HK-2 (cell line): ENCODE results near the gene EXOSC2.
"Not testable (repeated sequence)": the region's sequence is repeated elsewhere in the genome, so short reads cannot be mapped to it uniquely, and the experiment has no call there.

Source experiments
- DNase-seq: peaks from one replicate; pipeline ENCODE4 v3.0.0-alpha.2; 2018; ENCODE audit not compliant: unreplicated experiment

The EXOSC2 gene

GRCh38 chr9:130668196-130668595 lies 25.4 kb upstream of the EXOSC2 start:
- DNase-seq = no peak

- no peak for DNase-seq
These were observed 24.9 kb upstream of the EXOSC2 start for GRCh38 chr9:130668659-130669058.

GRCh38 chr9:130669965-130670364 lies 23.6 kb upstream of the EXOSC2 start:
- no peak for DNase-seq

- no peak for DNase-seq
These were observed 22.9 kb upstream of the EXOSC2 start for GRCh38 chr9:130670644-130671043.

- DNase-seq = no peak
These were observed 21.1 kb upstream of the EXOSC2 start for GRCh38 chr9:130672466-130672865.

DNA sequence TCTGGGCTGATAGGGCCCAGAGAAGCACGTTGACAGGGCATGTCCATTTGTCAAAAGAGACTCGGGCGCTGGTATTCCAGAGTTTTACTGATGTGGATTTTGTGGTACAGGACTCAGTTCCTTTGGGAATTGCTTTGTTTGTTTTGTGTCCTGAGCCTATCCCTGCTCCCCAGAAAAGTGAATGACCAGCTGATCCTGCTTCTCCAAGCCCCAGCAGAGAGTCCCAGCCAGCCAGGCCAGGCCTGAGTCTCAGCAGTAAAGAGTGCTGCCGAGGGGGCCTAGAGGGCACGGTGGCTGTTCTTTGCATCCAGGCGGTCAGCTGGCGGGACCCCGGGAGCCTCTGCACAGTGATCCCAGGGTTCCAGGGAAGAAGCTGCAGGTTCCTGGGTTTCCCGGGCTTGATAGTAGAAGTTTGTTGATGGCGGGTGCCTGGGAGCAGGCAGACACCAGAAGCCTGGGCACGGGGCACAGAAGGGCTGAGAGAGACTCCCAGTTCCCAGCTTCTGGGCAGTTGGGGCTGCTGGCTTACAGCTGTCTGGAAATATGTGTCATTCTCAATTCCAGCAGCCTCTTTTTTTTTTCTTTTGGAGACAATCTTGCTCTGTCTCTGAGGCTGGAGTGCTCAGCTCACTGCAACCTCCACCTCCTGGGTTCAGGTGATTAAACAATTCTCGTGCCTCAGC lies 20.5 kb upstream of the EXOSC2 start:
- no peak for DNase-seq

GRCh38 chr9:130675396-130675795 lies 18.2 kb upstream of the EXOSC2 start:
- no peak for DNase-seq

GRCh38 chr9:130677252-130677651 lies 16.3 kb upstream of the EXOSC2 start:
- DNase-seq = no peak

DNA sequence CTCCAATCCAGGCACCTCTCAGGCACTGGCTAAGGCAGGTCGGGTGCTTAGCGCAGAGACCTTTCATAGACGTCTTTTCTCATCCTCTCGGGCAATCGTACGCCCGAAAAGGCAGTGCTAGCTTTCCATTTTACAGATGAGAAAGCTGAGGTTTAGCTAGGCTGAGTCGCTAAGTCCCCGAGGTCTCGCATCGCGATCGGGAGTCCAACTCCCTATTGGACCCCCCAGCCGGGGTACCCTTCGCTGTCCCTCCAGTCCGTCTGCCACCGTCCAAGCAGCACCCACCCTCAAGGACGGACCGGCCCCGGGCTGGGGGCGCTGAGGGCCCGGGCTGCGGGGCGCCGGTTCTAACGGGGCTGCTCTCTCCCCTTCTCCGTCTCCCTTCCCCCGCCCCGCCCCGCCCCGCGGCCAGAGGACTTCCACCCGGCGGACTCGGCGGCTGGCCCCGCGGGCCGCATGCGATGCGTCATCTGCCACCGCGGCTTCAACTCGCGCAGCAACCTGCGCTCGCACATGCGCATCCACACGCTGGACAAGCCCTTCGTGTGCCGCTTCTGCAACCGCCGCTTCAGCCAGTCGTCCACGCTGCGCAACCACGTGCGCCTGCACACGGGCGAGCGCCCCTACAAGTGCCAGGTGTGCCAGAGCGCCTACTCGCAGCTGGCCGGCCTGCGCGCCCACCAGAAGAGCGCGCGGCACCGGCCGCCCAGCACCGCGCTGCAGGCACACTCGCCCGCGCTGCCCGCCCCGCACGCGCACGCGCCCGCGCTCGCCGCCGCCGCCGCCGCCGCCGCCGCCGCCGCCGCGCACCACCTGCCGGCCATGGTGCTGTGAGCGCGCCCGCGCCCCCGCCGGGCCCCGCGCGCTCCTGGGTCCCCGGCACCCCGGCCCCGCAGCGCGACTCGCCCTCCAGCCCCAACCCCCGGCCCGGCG lies 12.5 kb upstream of the EXOSC2 start:
- DNase-seq = peak; percentile 90

GRCh38 chr9:130681769-130682420 lies 11.7 kb upstream of the EXOSC2 start:
- DNase-seq = peak; percentile 41

GRCh38 chr9:130682421-130683121 lies 11.0 kb upstream of the EXOSC2 start:
- DNase-seq = peak; percentile 86

GRCh38 chr9:130685104-130685503 lies 8.5 kb upstream of the EXOSC2 start:
- DNase-seq = no peak

GRCh38 chr9:130685945-130686344 lies 7.6 kb upstream of the EXOSC2 start:
- DNase-seq = not testable (repeated sequence)

GRCh38 chr9:130687615-130688014 lies 6.0 kb upstream of the EXOSC2 start:
- DNase-seq = no peak

DNA sequence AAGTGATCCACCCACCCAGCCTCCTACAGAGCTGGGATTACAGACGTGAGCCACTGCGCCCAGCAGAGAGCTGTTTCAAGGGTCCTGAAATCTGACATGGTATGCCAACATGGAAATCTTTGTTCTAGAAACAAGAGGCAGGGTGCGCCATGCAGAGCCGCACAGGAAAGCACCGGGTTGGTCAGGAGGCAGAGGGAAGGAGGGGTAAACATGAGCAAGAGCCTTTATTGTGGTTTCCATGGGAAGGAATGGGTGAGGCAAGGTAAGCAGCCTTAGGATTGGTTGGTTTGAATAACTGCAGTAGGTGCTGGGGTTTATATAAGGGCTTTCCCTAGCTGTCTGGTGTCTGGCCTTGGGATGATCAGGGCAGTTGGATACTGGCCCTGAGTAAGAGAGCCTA lies 5.5 kb upstream of the EXOSC2 start:
- no peak for DNase-seq

GRCh38 chr9:130689572-130689936 lies 4.0 kb upstream of the EXOSC2 start:
- DNase-seq = no peak

DNA sequence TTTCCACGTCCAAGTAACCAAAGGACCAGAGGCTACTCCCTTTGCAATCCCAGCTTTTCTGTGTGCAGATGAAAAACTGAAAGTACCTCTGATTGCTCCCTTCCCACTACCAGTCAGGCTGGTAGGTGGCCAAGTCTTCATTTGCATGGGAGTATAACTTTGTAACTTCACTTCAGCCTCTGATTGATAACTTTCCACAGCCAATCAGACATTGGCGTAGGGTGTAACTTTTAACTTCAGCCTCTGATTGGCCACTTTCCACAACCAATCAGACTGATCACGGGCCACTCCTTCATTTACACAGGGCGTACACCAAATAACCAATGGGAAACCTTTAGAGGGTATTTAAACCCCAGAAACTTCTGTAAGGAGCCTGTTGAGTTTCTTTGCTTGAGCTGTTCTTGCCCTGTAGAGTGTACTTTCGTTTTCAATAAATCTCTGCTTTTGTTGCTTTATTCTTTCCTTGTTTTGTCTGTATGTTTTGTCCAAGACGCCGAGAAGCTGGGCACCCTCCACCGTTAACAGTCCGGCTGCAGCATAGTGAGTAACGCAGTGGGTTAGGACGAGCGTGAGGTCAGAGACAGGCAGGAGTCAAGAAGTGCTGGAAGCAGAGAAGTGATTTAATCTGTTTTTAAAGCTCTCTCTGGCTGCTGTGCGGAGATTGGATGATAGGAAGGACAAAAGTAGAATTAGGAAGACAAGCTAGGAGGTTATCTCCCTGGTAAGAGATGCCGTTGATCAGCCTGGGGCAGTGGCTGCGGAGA lies 3.5 kb upstream of the EXOSC2 start:
- no peak for DNase-seq

DNA sequence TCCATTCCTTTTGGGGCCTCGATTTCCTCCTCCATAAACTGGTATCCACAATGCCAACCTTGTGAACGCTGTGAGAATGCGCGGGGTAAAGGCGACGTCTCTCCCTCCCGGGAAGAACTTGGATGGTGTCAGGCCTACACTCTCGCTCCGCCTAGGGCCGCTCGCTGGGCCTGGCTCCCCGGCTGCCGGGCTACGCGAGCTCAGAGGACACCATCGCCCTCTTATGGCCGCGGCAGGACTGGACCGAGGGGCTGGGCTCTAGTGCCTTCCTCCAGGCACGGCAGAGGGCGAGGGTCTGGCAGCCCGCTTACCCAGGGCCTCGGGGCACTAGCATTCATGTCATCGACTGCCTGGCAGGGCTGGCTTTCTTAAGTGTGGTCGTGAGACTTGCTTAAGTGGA lies 1.3 kb upstream of the EXOSC2 start:
- DNase-seq = no peak

DNA sequence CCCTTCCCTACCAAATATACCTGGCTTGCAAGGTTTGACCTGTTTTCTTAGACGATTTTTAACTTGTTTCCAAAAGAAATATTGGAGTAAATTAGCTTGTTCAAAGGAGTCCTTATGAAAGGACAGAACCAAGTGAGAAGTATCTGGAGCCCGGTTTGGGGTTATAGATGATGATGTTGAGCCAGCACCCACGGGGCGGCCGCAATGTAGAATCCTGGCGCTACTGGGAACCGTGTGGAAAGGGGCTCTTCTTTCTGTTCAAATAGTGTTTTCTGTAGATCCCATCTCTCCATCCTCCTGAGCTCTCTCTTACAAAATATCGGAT lies 517 bp upstream of the EXOSC2 start:
- no peak for DNase-seq

DNA sequence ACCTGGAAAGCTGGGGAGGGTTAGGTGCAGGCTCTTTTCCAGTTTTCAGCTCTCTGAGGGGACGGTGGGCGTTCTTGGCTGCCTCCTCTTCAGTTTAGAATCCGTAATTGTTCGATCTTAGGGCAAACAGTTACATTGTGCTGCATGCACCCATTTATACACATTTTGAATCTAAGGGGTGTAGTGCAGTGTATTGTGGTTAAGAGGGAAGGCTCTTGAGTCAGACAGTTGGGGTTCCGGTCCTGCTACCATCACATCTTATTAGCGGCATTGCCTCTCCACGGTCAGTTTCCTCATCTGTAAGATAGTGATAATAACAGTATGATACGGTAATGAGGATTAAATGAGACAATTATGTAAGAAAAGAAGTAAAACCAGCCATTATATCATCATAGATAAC lies 625 bp downstream of the EXOSC2 start:
- no peak for DNase-seq

DNA sequence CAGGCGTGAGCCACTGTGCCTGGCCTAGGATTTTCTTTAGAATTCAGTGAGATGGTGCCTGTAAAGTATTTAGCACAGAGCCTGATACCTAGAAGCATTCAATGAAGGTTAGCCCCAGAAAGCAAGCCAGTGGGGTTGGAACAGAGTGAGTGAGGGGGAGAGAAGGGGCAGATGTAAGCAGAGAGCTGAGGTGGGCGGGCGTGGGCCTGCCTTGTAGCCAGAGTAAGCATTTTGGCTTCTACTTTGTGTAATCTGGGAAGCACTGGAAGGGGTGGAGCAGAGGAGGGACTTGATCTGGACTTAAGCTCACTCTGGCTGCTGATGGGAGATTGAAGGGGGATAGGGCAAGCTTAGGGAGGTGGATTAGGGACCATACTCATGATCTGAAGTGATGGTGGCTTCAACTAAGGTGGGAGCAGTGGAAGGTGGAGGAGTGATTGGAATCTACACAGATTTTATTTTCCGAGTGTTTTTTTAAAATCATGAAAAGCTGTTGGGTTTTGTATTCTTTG lies 2.6 kb downstream of the EXOSC2 start:
- no peak for DNase-seq
